IgD-negative memory B cell (primary cell): ENCODE results near the gene ZXDA. TPM values are rescaled to one million over a fixed set of nuclear protein-coding genes. Genes with fewer than 3 reads are reported as not detected.

Source experiments
- H3K27ac Mint-ChIP-seq, 3 donors: one replicate each; pipeline ENCODE4 v1.8.0; 2020 to 2022; ENCODE audit warnings: mild to moderate bottlenecking in 3 of 3, mixed read lengths in 3 of 3, moderate library complexity in 1 of 3
- H3K27me3 Mint-ChIP-seq: one replicate; pipeline ENCODE4 v1.8.0; 2021; ENCODE audit warnings: mixed read lengths
- H3K36me3 Mint-ChIP-seq: one replicate; pipeline ENCODE4 v1.8.0; 2020; ENCODE audit warnings: mild to moderate bottlenecking, mixed read lengths
- H3K4me1 Mint-ChIP-seq, 3 donors: one replicate each; pipeline ENCODE4 v1.8.0; 2020 to 2022; ENCODE audit warnings: mixed read lengths in 3 of 3, mild to moderate bottlenecking in 1 of 3
- H3K4me3 Mint-ChIP-seq, 4 donors: one replicate each; pipeline ENCODE4 v1.8.0; 2020 to 2022; ENCODE audit warnings: mild to moderate bottlenecking in 4 of 4, mixed read lengths in 4 of 4, moderate library complexity in 3 of 4
- H3K9me3 Mint-ChIP-seq, 3 donors: one replicate each; pipeline ENCODE4 v1.8.0; 2020 to 2021; ENCODE audit warnings: mixed read lengths in 3 of 3, mild to moderate bottlenecking in 1 of 3
- polyA plus RNA-seq: library from polyadenylated mRNA; unstranded; fragments of 300-500 nt; fragmentation: Illumina TruSeq; gene quantifications from one replicate; pipeline ENCODE4 v1.2.3, GENCODE V29; 2021

ZXDA gene
- polyA plus RNA-seq, 1 donor from 2014 or later, result 5.8 TPM

- peak overlapping the region in 2 of 4 donors; percentile 48 to 60 for H3K4me3 Mint-ChIP-seq
- H3K36me3 Mint-ChIP-seq, result peaks cover 5% of the 10 kb centered on the region
- peaks cover 10 to 29% (median 18%) of the 10 kb centered on the region in 3 donors for H3K4me1 Mint-ChIP-seq
- no peak overlapping the region for H3K27ac Mint-ChIP-seq
- H3K9me3 Mint-ChIP-seq, result no peaks in the 10 kb centered on the region
- H3K27me3 Mint-ChIP-seq, result no peaks in the 10 kb centered on the region
Measured at GRCh38 chrX:57905141-57905540, 5.1 kb downstream of the ZXDA start.

GRCh38 chrX:57904176-57904880 lies 5.9 kb downstream of the ZXDA start:
- no peak overlapping the region for H3K27ac Mint-ChIP-seq
- H3K36me3 Mint-ChIP-seq, result peaks cover 5% of the 10 kb centered on the region

GRCh38 chrX:57902633-57903032 lies 7.6 kb downstream of the ZXDA start:
- H3K36me3 Mint-ChIP-seq, result peaks cover 5% of the 10 kb centered on the region
- H3K27ac Mint-ChIP-seq, result no peak overlapping the region
- no peaks in the 10 kb centered on the region for H3K27me3 Mint-ChIP-seq
- H3K9me3 Mint-ChIP-seq, result no peaks in the 10 kb centered on the region
- peaks cover 10 to 25% (median 18%) of the 10 kb centered on the region in 3 donors for H3K4me1 Mint-ChIP-seq
- no peak overlapping the region for H3K4me3 Mint-ChIP-seq

More at GRCh38 chrX:57904176-57904880, 5.9 kb downstream of the ZXDA start:
- H3K4me3 Mint-ChIP-seq, result no peak overlapping the region
- no peaks in the 10 kb centered on the region for H3K9me3 Mint-ChIP-seq
- H3K4me1 Mint-ChIP-seq, result peaks cover 10 to 29% (median 18%) of the 10 kb centered on the region in 3 donors
- H3K27me3 Mint-ChIP-seq, result no peaks in the 10 kb centered on the region

DNA sequence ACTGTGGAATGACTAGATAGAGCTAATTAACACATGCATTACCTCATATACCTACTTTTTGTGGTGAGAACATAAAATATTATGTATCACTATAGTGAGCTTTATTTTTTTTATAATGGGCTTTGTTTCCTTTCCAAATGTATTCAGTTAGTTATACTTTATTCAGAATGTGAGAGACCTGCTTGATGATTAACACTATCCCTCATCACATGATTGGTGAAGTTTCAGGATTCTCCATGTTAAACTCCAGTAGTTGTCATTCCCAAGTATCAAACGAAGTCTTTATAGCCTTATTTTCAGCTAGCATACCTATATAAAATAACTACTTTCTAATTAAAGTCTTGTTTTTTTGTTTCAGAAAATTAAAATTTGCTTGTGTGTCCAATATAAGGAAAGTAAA lies 8.8 kb downstream of the ZXDA start:
- H3K4me1 Mint-ChIP-seq, result peaks cover 10 to 18% (median 14%) of the 10 kb centered on the region in 3 donors
- H3K27me3 Mint-ChIP-seq, result no peaks in the 10 kb centered on the region
- no peak overlapping the region for H3K4me3 Mint-ChIP-seq
- H3K27ac Mint-ChIP-seq, result no peak overlapping the region
- H3K36me3 Mint-ChIP-seq, result peaks cover 5% of the 10 kb centered on the region
- peaks cover 0 to 4% (median 0%) of the 10 kb centered on the region in 3 donors for H3K9me3 Mint-ChIP-seq

DNA sequence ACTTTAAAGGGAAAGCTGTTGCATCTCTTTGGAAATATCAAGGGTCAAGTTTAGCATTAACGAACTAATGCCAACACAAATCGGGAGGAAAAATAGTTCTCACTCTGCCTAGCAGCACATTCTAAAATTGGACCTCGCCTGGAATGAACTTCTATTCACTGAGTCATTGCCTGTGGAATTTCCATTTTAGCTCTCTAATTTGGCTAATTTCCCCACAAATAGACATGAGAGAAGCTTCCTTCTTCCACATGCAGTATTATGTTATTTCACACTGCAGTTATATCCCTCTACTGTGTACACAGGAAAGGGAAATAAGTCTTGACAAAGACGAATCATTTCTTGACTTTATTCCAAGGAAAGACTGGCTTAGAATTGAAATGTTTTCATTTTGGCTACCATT lies 9.3 kb downstream of the ZXDA start:
- H3K9me3 Mint-ChIP-seq, result peaks cover 0 to 9% (median 0%) of the 10 kb centered on the region in 3 donors
- no peak overlapping the region for H3K4me3 Mint-ChIP-seq
- peaks cover 6 to 14% (median 10%) of the 10 kb centered on the region in 3 donors for H3K4me1 Mint-ChIP-seq
- no peaks in the 10 kb centered on the region for H3K27me3 Mint-ChIP-seq
- peaks cover 2% of the 10 kb centered on the region for H3K36me3 Mint-ChIP-seq
- H3K27ac Mint-ChIP-seq, result no peak overlapping the region

DNA sequence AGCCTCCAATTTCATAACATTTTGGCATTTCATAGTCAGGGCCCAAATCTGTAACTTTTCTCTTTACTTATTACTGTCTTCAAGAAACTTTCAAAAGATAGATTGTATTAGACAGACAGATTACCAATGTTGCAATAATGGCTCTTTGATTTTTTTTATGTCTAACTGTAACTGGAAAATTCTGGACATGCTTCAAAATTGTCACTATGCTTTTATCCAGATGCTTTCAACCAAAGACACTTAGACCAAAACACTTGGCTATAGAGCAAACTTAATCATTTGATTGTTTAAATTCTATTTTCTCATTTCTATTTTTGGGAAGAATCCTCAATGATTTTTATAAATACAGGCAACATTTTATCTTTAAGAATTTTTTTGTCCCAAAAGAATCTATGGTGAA lies 10.4 kb downstream of the ZXDA start:
- Mint-ChIP-seq H3K27ac (no peak overlapping the region), H3K4me1 (peaks cover 2 to 14% (median 5%) of the 10 kb centered on the region in 3 donors), H3K4me3 (no peak overlapping the region)

GRCh38 chrX:57899064-57899463 lies 11.2 kb downstream of the ZXDA start:
- peaks cover 2 to 17% (median 14%) of the 10 kb centered on the region in 3 donors for H3K4me1 Mint-ChIP-seq
- peaks cover 4% of the 10 kb centered on the region for H3K36me3 Mint-ChIP-seq
- peaks cover 0 to 16% (median 2%) of the 10 kb centered on the region in 3 donors for H3K9me3 Mint-ChIP-seq
- no peaks in the 10 kb centered on the region for H3K27me3 Mint-ChIP-seq
- H3K4me3 Mint-ChIP-seq, result no peak overlapping the region
- H3K27ac Mint-ChIP-seq, result no peak overlapping the region

More for the DNA sequence above, 10.4 kb downstream of the ZXDA start:
- Mint-ChIP-seq H3K27me3 (no peaks in the 10 kb centered on the region), H3K9me3 (peaks cover 0 to 16% (median 2%) of the 10 kb centered on the region in 3 donors), H3K36me3 (peaks cover 2% of the 10 kb centered on the region)

- Mint-ChIP-seq H3K27me3 (no peaks in the 10 kb centered on the region), H3K4me3 (no peak overlapping the region), H3K36me3 (peaks cover 5% of the 10 kb centered on the region), H3K27ac (no peak overlapping the region), H3K4me1 (no peaks in the 10 kb centered on the region), H3K9me3 (peaks cover 2 to 29% (median 14%) of the 10 kb centered on the region in 3 donors)
Measured at GRCh38 chrX:57871463-57871862, 38.8 kb downstream of the ZXDA start.

Other genes starting within 250 kb of the ZXDA start
- gene NLRP2B, start 230.2 kb downstream of the ZXDA start, polyA plus RNA-seq, result not detected